OCI-LY7 (cell line): ENCODE data around the gene PSMA7. TPM values are rescaled to one million over a fixed set of nuclear protein-coding genes. Genes with fewer than 3 reads are reported as not detected.

Experiments
- BruUV-seq: library from RNA; stranded (reverse); fragments of 400-500 nt; replicated peaks from 2 replicates; lab custom pipeline; 2021; lab: Mats Ljungman, UMichigan
- CTCF ChIA-PET: fragments of 300-600 bp; sonication (Branson Sonifier 250); formaldehyde crosslinking; loops from one replicate; lab custom pipeline; 2022; ENCODE audit warnings: antibody characterized with exemption; ENCODE audit not compliant: unreplicated experiment; lab: Charles Lee
- POLR2A ChIA-PET: fragments of 300-600 bp; sonication (Branson Sonifier 250); formaldehyde crosslinking; loops from one replicate; lab custom pipeline; 2022; ENCODE audit warnings: antibody characterized with exemption; lab: Charles Lee
- DNase-seq: peaks from one replicate; pipeline ENCODE4 v3.0.0-alpha.2; 2015; ENCODE audit warnings: low spot score
- H2AFZ ChIP-seq: fragments of 200-600 bp; sonication (generic), shearing (Covaris generic); 2 replicates; pipeline ENCODE4 v1.6.1; 2014; ENCODE audit warnings: mild to moderate bottlenecking, antibody characterized with exemption, low read length, moderate library complexity
- H3K27ac ChIP-seq: fragments of 200-600 bp; sonication (generic); 2 replicates; pipeline ENCODE4 v1.5.1; 2014; ENCODE audit warnings: mixed run types, low read depth, mild to moderate bottlenecking, moderate library complexity, low read length, inconsistent platforms; ENCODE audit not compliant: poor library complexity, severe bottlenecking
- H3K36me3 ChIP-seq: fragments of 200-600 bp; sonication (generic); 2 replicates; pipeline ENCODE4 v1.6.1; 2014; ENCODE audit warnings: mild to moderate bottlenecking, antibody characterized with exemption, low read length, moderate library complexity, mixed read lengths; ENCODE audit not compliant: insufficient read depth
- H3K4me1 ChIP-seq: fragments of 200-600 bp; sonication (generic); 2 replicates; pipeline ENCODE4 v1.5.1; 2014; ENCODE audit warnings: mild to moderate bottlenecking, low read length; ENCODE audit not compliant: insufficient read depth, poor library complexity, severe bottlenecking
- H3K4me2 ChIP-seq: fragments of 200-600 bp; sonication (generic); 2 replicates; pipeline ENCODE4 v1.6.1; 2014; ENCODE audit warnings: mild to moderate bottlenecking, low read length
- H3K4me3 ChIP-seq: fragments of 200-600 bp; sonication (generic); 2 replicates; pipeline ENCODE4 v1.5.1; 2014; ENCODE audit warnings: mild to moderate bottlenecking, low read depth, low read length; ENCODE audit not compliant: poor library complexity, severe bottlenecking
- H3K79me2 ChIP-seq: fragments of 200-600 bp; sonication (generic); 2 replicates; pipeline ENCODE4 v1.6.1; 2016; ENCODE audit warnings: low read depth, mild to moderate bottlenecking, low read length, moderate library complexity, mixed read lengths; ENCODE audit not compliant: insufficient read depth
- H3K9me2 ChIP-seq: fragments of 200-600 bp; sonication (generic); 2 replicates; pipeline ENCODE4 v1.6.1; 2016; ENCODE audit warnings: mild to moderate bottlenecking, low read length, mixed read lengths; ENCODE audit not compliant: insufficient read depth
- H3K9me3 ChIP-seq: fragments of 200-600 bp; sonication (generic); 2 replicates; pipeline ENCODE4 v1.6.1; 2014; ENCODE audit warnings: mild to moderate bottlenecking, mixed run types, low read length, mixed read lengths
- H4K20me1 ChIP-seq: fragments of 200-600 bp; sonication (generic); 2 replicates; pipeline ENCODE4 v1.6.1; 2014; ENCODE audit warnings: mild to moderate bottlenecking, antibody characterized with exemption, low read length, moderate library complexity, mixed read lengths; ENCODE audit not compliant: insufficient read depth
- EZH2phosphoT487 ChIP-seq: fragments of 200-600 bp; sonication (generic); IDR thresholded peaks from 2 replicates; pipeline ENCODE4 v1.6.1; 2018; ENCODE audit warnings: low read depth, borderline replicate concordance, mild to moderate bottlenecking, mixed run types, antibody characterized with exemption, low read length, moderate library complexity, mixed read lengths
- intact Hi-C: fragments of 100-400 bp; cut with micrococcal nuclease; formaldehyde crosslinking; loops from one replicate; pipeline ENCODE4 v1.10.0; 2022; ENCODE audit not compliant: unreplicated experiment
- total RNA-seq, 2 experiments: library from RNA; depleted of rRNA in 1 of 2; stranded (reverse); fragments of >200 nt in 1 of 2; shearing (Covaris generic) in 1 of 2; gene quantifications; 2 replicates each; pipeline ENCODE4 v1.2.3, GENCODE V29; 2014 to 2022
- TF ChIP-seq, protein P1 (sequence below): fragments of 200-600 bp; sonication (generic); conservative IDR thresholded peaks from 2 replicates; pipeline ENCODE4 v1.5.1; 2014; ENCODE audit warnings: mild to moderate bottlenecking, antibody characterized with exemption, low read length, moderate library complexity, mixed read lengths

Gene PSMA7
- total RNA-seq, 2 experiments from 2014 or later = 247 to 266 TPM

DNA sequence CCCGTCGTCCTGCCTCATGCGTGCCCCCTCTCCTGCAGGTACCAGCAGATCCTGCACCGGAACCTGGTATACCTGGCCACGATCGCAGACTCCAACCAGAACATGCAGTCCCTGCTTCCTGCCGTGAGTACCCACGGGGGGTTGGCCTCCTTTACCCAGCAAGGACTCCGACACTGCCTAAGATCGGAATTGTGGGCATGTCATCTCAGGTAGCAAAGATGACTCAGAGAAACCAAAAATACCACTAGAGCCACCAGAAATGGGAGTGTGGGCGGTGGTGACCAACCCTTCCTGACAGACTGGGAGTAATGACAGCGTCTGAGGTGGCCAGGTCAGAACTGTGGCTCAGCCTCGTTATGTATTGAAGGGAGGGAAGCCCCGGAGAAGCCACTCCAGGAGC lies 16.6 kb upstream of the PSMA7 start:
- Histone ChIP-seq H3K27ac (no peak overlapping the region), H3K4me2 (no peak overlapping the region), H3K9me3 (no peaks in the 10 kb centered on the region), H3K4me3 (no peak overlapping the region), H4K20me1 (no peaks in the 10 kb centered on the region), H3K79me2 (no peaks in the 10 kb centered on the region), H3K4me1 (no peaks in the 10 kb centered on the region), H3K36me3 (peaks cover 5% of the 10 kb centered on the region; the same call in 1 of the 2 replicates), H3K9me2 (no peaks in the 10 kb centered on the region), H2AFZ (no peak overlapping the region)
- intact Hi-C loops = loop anchor here (5.0 kb wide), 1 partner anchor 148 kb away; no protein-coding TSS in a partner anchor
- BruUV-seq = no TSS peak
- ChIA-PET POLR2A (no interaction called here), CTCF (no interaction called here)
- no peak for DNase-seq
- TF ChIP-seq, protein P1, sequence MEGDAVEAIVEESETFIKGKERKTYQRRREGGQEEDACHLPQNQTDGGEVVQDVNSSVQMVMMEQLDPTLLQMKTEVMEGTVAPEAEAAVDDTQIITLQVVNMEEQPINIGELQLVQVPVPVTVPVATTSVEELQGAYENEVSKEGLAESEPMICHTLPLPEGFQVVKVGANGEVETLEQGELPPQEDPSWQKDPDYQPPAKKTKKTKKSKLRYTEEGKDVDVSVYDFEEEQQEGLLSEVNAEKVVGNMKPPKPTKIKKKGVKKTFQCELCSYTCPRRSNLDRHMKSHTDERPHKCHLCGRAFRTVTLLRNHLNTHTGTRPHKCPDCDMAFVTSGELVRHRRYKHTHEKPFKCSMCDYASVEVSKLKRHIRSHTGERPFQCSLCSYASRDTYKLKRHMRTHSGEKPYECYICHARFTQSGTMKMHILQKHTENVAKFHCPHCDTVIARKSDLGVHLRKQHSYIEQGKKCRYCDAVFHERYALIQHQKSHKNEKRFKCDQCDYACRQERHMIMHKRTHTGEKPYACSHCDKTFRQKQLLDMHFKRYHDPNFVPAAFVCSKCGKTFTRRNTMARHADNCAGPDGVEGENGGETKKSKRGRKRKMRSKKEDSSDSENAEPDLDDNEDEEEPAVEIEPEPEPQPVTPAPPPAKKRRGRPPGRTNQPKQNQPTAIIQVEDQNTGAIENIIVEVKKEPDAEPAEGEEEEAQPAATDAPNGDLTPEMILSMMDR = no peak
- TF ChIP-seq EZH2phosphoT487 = no peak

DNA sequence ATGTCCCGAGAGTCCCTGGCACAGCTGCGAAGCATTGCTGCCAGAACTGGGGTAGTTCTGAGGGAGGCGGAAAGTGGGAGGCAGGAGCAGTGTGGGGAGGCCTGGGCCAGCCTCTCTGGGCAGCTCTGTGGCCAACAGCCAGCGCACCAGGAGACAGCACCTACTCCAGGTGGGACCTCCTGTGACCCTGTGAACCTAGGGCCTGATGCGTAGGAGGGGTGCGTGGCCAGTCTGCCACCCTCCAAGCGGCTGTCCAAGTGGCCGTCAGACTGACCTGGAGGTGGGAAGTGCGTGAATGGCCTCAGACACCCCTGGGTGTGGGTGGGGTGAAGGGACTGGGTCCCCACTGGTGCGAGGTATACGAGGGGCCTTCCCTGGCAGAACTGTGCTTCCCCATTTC lies 15.9 kb upstream of the PSMA7 start:
- ChIA-PET POLR2A (no interaction called here), CTCF (no interaction called here)
- Histone ChIP-seq H3K4me3 (no peak overlapping the region), H2AFZ (no peak overlapping the region), H4K20me1 (no peaks in the 10 kb centered on the region), H3K9me3 (no peaks in the 10 kb centered on the region), H3K36me3 (peaks cover 9% of the 10 kb centered on the region), H3K4me1 (no peaks in the 10 kb centered on the region), H3K4me2 (no peak overlapping the region), H3K9me2 (no peaks in the 10 kb centered on the region), H3K79me2 (no peaks in the 10 kb centered on the region), H3K27ac (no peak overlapping the region)
- no TSS peak for BruUV-seq
- no peak for DNase-seq
- intact Hi-C loops = loop anchor here (5.0 kb wide), 1 partner anchor 147 kb away; no protein-coding TSS in a partner anchor
- no peak for TF ChIP-seq EZH2phosphoT487
- TF ChIP-seq, protein P1 = no peak

DNA sequence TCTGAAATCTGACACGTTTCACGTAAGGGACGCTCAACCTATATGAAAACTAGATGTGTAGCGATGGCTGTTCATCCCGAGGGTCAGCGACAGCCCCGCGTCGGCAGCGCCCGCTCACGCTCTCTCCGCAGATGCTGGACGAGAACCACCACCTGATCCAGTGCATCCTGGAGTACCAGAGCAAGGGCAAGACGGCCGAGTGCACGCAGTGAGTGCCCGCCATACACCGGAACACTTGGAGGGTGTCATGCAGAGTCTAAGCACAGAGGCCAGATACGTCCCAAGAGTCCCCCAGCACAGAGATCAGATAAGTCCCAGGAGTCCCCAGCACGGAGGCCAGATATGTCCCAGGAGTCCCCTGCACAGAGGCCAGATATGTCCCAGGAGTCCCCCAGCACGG lies 15.3 kb upstream of the PSMA7 start:
- H3K4me2 ChIP-seq = no peak overlapping the region
- CTCF ChIA-PET = no interaction called here

More for the DNA sequence above, 15.3 kb upstream of the PSMA7 start:
- Histone ChIP-seq H3K9me2 (no peaks in the 10 kb centered on the region), H3K4me3 (no peak overlapping the region), H3K79me2 (no peaks in the 10 kb centered on the region), H3K4me1 (no peaks in the 10 kb centered on the region), H3K27ac (no peak overlapping the region), H3K9me3 (no peaks in the 10 kb centered on the region), H2AFZ (no peak overlapping the region), H3K36me3 (peaks cover 14% of the 10 kb centered on the region), H4K20me1 (no peaks in the 10 kb centered on the region)
- no peak for DNase-seq
- no TSS peak for BruUV-seq
- TF ChIP-seq EZH2phosphoT487 = no peak
- TF ChIP-seq, protein P1 = no peak
- intact Hi-C loops = loop anchor here (5.0 kb wide), 1 partner anchor 146 kb away; no protein-coding TSS in a partner anchor
- POLR2A ChIA-PET = no interaction called here
